ENCODE data around the gene MOCOS.
"Not testable (repeated sequence)": the region's sequence is repeated elsewhere in the genome, so short reads cannot be mapped to it uniquely, and the experiment has no call there.

Gene MOCOS

GRCh38 chr18:36158266-36158867, 28.9 kb upstream of the MOCOS start:
- TF ChIP-seq, protein P1, sequence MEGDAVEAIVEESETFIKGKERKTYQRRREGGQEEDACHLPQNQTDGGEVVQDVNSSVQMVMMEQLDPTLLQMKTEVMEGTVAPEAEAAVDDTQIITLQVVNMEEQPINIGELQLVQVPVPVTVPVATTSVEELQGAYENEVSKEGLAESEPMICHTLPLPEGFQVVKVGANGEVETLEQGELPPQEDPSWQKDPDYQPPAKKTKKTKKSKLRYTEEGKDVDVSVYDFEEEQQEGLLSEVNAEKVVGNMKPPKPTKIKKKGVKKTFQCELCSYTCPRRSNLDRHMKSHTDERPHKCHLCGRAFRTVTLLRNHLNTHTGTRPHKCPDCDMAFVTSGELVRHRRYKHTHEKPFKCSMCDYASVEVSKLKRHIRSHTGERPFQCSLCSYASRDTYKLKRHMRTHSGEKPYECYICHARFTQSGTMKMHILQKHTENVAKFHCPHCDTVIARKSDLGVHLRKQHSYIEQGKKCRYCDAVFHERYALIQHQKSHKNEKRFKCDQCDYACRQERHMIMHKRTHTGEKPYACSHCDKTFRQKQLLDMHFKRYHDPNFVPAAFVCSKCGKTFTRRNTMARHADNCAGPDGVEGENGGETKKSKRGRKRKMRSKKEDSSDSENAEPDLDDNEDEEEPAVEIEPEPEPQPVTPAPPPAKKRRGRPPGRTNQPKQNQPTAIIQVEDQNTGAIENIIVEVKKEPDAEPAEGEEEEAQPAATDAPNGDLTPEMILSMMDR (IDR thresholded peaks at IDR 0.05; ENCODE audit: control extremely low read depth, extremely low read depth, low read depth, missing control alignments), result no peak
- no peak for DNase-seq (ENCODE audit: extremely low spot score)
- POLR2A ChIA-PET, result interaction anchor here (0.6 to 0.7 kb wide), 2 partner anchors 34 to 685 kb away, joined by 3 to 4 read pairs; no protein-coding TSS in a partner anchor
- CTCF ChIA-PET, result interaction anchor here (0.8 to 5.3 kb wide), 3 partner anchors 10 to 19 kb away, joined by 3 to 26 read pairs (median 15); no protein-coding TSS in a partner anchor

- POLR2A ChIA-PET, result interaction anchor here (1.4 kb wide), 1 partner anchor 10 kb away, joined by 3 read pairs; no protein-coding TSS in a partner anchor
- no peak for DNase-seq (ENCODE audit: extremely low spot score)
- TF ChIP-seq, protein P1 (IDR thresholded peaks at IDR 0.05; ENCODE audit: control extremely low read depth, extremely low read depth, low read depth, missing control alignments), result no peak
- CTCF ChIA-PET, result interaction anchor here (0.8 kb wide), 1 partner anchor 123 kb away, joined by 4 read pairs; no protein-coding TSS in a partner anchor
Observed at GRCh38 chr18:36160959-36161371, 26.3 kb upstream of the MOCOS start.

DNA sequence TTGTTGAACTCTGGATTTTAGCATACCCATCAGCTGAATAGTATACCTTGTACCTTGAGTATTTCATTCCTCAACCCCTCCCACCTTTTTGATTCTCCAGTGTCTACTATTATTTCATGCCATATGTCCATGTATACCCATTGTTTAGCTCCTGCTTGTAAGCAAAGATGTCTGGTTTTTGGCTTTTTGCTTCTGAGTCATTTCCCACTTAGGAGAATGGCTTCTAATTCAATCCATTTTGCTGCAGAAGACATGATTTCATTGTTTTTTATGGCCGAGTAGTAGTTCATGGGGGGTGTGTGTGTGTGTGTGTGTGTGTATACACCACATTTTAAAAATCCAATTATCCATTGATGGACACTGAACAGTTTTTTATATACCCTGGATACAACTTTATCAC, 24.3 kb upstream of the MOCOS start:
- TF ChIP-seq, protein P1 (IDR thresholded peaks at IDR 0.05; ENCODE audit: control extremely low read depth, extremely low read depth, low read depth, missing control alignments), result no peak
- no peak for DNase-seq (ENCODE audit: extremely low spot score)
- POLR2A ChIA-PET, result no interaction called here
- CTCF ChIA-PET, result interaction anchor here (0.9 kb wide), 1 partner anchor 12 kb away, joined by 3 read pairs; no protein-coding TSS in a partner anchor

DNA sequence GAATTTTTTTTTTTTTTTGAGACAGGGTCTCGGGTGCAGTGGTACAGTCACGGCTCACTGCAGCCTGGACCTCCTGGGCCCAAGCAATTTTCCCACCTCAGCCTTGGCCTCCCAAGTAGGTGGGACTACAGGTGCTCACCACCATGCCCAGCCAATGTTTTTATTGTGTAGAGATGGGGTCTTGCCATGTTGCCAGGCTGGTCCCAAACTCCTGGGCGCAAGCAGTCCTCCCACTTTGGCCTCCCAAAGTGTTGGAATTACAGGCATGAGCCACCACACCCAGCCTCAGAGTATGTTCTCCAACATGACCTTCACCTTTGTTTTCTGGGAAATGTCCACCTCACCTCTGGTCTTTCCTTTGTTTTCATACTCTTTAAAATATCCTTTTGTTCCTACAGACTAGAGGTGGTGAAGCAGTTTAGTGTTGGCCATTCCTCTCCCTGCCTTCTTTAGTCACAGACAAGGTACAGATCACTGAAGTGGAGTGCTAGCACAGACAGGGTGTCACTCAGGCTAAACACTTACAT, 19.5 kb upstream of the MOCOS start:
- ChIA-PET CTCF (interaction anchor here (1.4 kb wide), 1 partner anchor 11 kb away, joined by 3 read pairs; no protein-coding TSS in a partner anchor), POLR2A (interaction anchor here (0.6 kb wide), 1 partner anchor 38 kb away, joined by 3 read pairs; the partner anchor contains the start of gene SLC39A6)
- no peak for DNase-seq (ENCODE audit: extremely low spot score)
- TF ChIP-seq, protein P1 (IDR thresholded peaks at IDR 0.05; ENCODE audit: control extremely low read depth, extremely low read depth, low read depth, missing control alignments), result no peak

DNA sequence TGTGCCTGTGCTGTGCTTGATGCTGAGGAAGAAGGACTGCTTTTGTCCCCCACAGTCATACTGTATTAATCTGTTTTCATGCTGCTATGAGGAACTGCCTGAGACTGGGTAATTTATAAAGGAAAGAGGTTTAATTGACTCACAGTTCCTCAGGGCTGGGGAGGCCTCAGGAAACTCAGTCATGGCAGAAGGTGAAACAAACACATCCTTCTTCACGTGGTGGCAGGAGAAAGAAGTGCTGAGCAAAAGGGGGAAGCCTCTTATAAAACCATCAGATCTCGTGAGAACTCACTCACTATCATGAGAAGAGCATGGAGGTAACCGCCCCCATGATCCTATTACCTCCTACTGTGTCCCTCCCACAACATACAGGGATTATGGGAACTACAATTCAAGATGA, 19.0 kb upstream of the MOCOS start:
- DNase-seq (ENCODE audit: extremely low spot score); POLR2A ChIA-PET; CTCF ChIA-PET: not testable (repeated sequence)

DNA sequence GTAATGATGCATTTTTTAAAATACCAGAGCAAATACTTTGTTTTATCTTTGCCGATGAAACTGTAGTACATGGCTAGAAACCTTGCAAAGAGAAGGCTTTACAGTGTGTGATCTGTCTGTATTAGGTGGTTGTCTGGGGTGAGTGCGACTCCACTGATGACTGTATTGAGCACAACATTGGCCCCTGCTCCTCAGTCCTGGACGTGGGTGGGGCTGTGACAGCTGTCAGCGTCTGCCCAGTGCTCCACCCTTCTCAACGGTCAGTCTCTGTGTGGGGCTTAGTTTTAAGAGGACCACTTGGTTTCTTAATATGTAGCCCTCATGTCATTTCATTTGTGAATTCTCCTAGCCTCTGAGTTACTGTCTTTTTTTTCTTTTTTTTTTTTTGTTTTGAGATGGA, 17.4 kb upstream of the MOCOS start:
- ChIA-PET CTCF (no interaction called here), POLR2A (interaction anchor here (0.7 kb wide), 1 partner anchor 755 kb away, joined by 4 read pairs; no protein-coding TSS in a partner anchor)
- no peak for DNase-seq (ENCODE audit: extremely low spot score)
- TF ChIP-seq, protein P1 (IDR thresholded peaks at IDR 0.05; ENCODE audit: control extremely low read depth, extremely low read depth, low read depth, missing control alignments), result no peak

DNA sequence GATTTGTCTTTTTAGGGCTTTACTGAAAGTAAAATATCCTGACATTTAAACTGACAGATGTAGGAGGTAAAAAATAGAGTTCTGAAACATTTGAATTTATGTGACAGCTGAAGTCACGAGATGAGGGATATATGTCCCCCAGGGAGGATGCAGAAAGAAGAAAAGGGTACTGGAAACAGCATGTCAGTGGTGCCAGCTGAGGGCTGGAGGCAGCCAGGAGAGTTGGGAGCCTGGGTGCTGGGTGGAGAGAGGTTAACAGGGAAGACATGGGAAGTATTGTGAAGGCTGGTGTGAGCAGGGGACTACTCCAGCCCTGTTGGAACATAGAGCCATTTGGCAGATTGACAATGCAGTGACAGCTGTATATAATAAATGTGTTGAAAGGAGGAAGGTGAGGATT, 11.8 kb upstream of the MOCOS start:
- CTCF ChIA-PET, result interaction anchor here (1.2 kb wide), 1 partner anchor 14 kb away, joined by 3 read pairs; no protein-coding TSS in a partner anchor
- POLR2A ChIA-PET, result no interaction called here
- TF ChIP-seq, protein P1 (IDR thresholded peaks at IDR 0.05; ENCODE audit: control extremely low read depth, extremely low read depth, low read depth, missing control alignments), result no peak
- no peak for DNase-seq (ENCODE audit: extremely low spot score)

Measured in GM10248 (cell line).